Testis (tissue), 2 donors: ENCODE data around the gene ERF.

ENCODE experiments used
- CTCF ChIP-seq, 3 experiments: fragments of 450-650 bp in 2 of 3; fragments of 200-600 bp in 1 of 3; sonication (generic) in 1 of 3; IDR thresholded peaks; one replicate each; pipeline ENCODE4 v1.5.1; 2016 to 2019; ENCODE audit warnings: antibody characterized with exemption in 3 of 3, mild to moderate bottlenecking in 2 of 3, moderate library complexity in 1 of 3
- POLR2A ChIP-seq: fragments of 450-650 bp; IDR thresholded peaks from one replicate; pipeline ENCODE4 v1.6.1; 2017; ENCODE audit warnings: antibody characterized with exemption, mild to moderate bottlenecking, moderate library complexity

DNA sequence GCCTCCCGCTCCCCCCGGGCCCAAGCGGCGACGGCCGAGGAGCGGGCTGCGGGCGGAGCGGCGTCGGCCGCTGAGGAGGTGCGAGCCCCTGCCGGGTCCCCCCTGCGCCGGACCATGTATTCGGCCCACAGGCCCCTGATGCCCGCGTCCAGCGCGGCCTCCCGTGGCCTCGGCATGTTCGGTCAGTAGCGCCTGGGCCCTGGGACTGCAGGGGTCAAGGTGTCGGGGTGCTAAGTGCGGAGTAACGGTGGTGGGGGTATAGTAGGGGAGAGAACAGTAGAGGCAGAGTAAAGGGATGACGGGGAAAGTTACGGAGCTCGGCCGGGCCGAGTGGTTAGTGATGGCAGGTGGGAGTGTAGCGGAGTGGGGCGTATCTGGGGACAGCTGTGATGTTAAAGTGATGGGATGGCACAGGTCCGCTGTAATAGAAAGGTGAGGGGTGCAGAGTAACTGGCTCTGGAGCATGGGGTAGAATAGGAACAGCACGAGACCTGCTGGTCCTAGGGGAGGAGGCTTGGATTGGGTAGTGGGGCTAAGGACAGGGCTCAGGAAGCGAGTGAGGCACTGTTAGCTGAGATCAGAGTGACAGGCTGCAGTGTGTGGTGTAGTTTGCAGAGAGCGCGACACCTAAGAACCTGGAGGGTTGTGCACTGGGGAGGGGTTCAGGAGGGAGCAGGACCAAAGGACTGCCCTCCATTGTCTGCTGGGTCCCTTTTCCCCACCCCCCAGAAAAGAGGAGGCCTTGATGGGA lies 29.8 kb upstream of the ERF start:
- TF ChIP-seq POLR2A (no peak), CTCF (IDR thresholded peaks at IDR 0.05) (no peak)
